ENCODE measurements around the gene HEPH. TPM values are rescaled to one million over a fixed set of nuclear protein-coding genes. Genes with fewer than 3 reads are reported as not detected.
"Not testable (repeated sequence)": the region's sequence is repeated elsewhere in the genome, so short reads cannot be mapped to it uniquely, and the experiment has no call there.

Gene HEPH
- total RNA-seq, 2 donors from 2014 or later = 76.2 to 88.1 TPM

DNA sequence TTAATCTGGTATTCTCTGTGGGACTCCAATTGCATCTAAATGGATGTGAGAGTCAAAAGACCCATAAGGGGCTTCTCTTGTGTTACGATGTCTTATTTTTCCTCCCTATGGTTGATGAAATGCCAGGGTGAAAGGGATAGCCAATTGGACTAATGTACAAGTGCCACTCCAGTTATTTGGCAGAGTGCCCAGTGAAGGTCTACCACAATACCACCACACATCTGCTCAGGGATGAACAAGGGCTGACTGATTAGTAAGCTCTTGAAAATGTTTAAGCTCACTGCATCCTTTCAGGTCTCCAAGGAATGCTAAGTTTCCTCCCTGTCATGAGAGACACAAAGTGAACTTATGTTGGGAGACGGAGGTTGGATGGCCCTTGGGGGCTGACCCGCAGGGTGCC is 57.8 kb downstream of the HEPH start:
- DNase-seq = no peak
- H3K27ac ChIP-seq (ENCODE audit: low read depth, low read length) = no peak overlapping the region
- no peaks in the 10 kb centered on the region for H3K27me3 ChIP-seq (ENCODE audit: control insufficient read depth, insufficient read depth, low read length, poor library complexity, severe bottlenecking)
- Mint-ChIP-seq H3K9me3 (peaks cover 63% of the 10 kb centered on the region), H3K27ac (no peak overlapping the region), H3K36me3 (ENCODE audit: low read depth) (peaks cover 33% of the 10 kb centered on the region), H3K4me1 (peaks cover 2% of the 10 kb centered on the region), H3K27me3 (ENCODE audit: insufficient read depth) (no peaks in the 10 kb centered on the region), H3K4me3 (no peak overlapping the region)
- WGBS, 2 experiments (ENCODE audit: insufficient coverage in 1 of 2, insufficient read length in 1 of 2) = 94% methylated on average over 3 of the region's 3 CpGs; no CpG with 5 or more reads in 1 of the 2 experiments
- TF ChIP-seq, protein P1, sequence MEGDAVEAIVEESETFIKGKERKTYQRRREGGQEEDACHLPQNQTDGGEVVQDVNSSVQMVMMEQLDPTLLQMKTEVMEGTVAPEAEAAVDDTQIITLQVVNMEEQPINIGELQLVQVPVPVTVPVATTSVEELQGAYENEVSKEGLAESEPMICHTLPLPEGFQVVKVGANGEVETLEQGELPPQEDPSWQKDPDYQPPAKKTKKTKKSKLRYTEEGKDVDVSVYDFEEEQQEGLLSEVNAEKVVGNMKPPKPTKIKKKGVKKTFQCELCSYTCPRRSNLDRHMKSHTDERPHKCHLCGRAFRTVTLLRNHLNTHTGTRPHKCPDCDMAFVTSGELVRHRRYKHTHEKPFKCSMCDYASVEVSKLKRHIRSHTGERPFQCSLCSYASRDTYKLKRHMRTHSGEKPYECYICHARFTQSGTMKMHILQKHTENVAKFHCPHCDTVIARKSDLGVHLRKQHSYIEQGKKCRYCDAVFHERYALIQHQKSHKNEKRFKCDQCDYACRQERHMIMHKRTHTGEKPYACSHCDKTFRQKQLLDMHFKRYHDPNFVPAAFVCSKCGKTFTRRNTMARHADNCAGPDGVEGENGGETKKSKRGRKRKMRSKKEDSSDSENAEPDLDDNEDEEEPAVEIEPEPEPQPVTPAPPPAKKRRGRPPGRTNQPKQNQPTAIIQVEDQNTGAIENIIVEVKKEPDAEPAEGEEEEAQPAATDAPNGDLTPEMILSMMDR (conservative IDR thresholded peaks at IDR 0.05) = no peak
- no peaks in the 10 kb centered on the region for H3K4me1 ChIP-seq (ENCODE audit: control insufficient read depth, insufficient read depth, low read length)
- peaks cover 4% of the 10 kb centered on the region for H3K36me3 ChIP-seq (ENCODE audit: control insufficient read depth, insufficient read depth, low read length)
- no peak overlapping the region for H3K4me3 ChIP-seq (ENCODE audit: low read length)
- H3K9ac ChIP-seq (ENCODE audit: extremely low read depth, low read length, poor library complexity, severe bottlenecking) = no peak overlapping the region
- H3K9me3 ChIP-seq (ENCODE audit: control insufficient read depth, low read length) = peaks cover 17% of the 10 kb centered on the region

DNA sequence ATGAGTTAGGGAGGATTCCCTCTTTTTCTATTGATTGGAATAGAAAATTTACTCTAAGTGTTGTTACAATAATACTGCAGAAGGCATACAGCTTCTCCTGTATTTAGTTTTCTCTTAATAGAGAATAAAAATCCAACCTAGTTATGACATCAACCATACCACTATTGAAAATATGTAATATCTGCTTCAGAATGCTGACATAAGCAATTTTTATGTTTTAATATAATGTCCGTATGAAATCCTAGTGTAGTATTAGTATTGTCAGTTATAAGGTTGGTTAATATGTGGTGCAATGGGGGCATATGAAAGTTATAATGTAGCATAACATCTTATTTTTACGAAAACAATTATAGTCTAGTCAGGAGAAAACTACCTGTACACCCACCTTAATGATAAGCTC is 68.2 kb downstream of the HEPH start:
- Histone ChIP-seq H3K36me3 (ENCODE audit: control insufficient read depth, insufficient read depth, low read length) (no peaks in the 10 kb centered on the region), H3K4me1 (ENCODE audit: control insufficient read depth, insufficient read depth, low read length) (no peaks in the 10 kb centered on the region), H3K9me3 (ENCODE audit: control insufficient read depth, low read length) (peaks cover 17% of the 10 kb centered on the region), H3K27me3 (ENCODE audit: control insufficient read depth, insufficient read depth, low read length, poor library complexity, severe bottlenecking) (no peaks in the 10 kb centered on the region), H3K27ac (ENCODE audit: low read depth, low read length) (no peak overlapping the region), H3K9ac (ENCODE audit: extremely low read depth, low read length, poor library complexity, severe bottlenecking) (no peak overlapping the region), H3K4me3 (ENCODE audit: low read length) (no peak overlapping the region)
- H3K27me3 Mint-ChIP-seq (ENCODE audit: insufficient read depth) = no peaks in the 10 kb centered on the region
- 100% methylated on average over 1 of the region's 2 CpGs; no CpG with 5 or more reads in 1 of the 2 experiments for WGBS, 2 experiments (ENCODE audit: insufficient coverage in 1 of 2, insufficient read length in 1 of 2)
- no peaks in the 10 kb centered on the region for H3K4me1 Mint-ChIP-seq
- H3K4me3 Mint-ChIP-seq = no peak overlapping the region
- H3K27ac Mint-ChIP-seq = no peak overlapping the region
- H3K9me3 Mint-ChIP-seq = peaks cover 59% of the 10 kb centered on the region
- TF ChIP-seq, protein P1 (conservative IDR thresholded peaks at IDR 0.05) = no peak
- H3K36me3 Mint-ChIP-seq (ENCODE audit: low read depth) = peaks cover 33% of the 10 kb centered on the region
- no peak for DNase-seq

DNA sequence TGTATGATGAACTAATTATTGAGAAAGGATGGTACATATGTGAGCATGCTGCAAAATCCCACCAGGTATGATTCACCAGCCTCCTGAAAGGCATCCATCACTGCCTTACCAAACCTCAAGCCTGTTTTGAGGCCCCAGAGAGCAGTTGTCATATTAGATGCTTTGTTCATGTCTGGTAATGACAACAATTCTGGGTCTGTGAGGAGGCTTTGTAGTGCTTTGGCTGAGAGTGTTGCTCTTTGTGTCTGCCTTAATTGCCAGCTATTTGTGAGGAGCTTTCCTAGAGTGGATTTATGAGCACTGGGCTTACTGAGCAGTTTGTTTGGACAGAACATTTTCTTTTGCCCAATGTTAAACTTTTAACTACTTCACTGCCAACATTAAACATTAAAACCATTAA is 69.2 kb downstream of the HEPH start:
- Mint-ChIP-seq H3K9me3 (peaks cover 61% of the 10 kb centered on the region), H3K4me1 (no peaks in the 10 kb centered on the region)

DNA sequence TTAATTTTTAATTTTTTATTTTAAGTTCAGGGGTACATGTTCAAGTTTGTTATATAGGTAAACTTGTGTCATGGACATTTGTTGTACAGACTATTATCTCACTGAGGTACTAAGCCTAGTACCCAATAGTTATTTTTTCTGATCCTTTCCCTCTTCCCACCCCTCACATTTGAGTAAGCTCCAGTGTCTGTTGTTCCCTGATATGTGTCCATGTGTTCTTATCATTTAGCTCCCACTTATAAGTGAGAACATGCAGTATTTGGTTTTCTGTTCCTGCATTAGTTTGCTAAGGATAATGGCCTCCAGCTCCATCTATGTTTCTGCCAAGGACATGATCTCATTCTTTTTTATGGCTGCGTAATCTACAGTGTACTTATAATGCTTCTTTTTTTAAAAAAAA is 69.9 kb downstream of the HEPH start:
- peaks cover 21% of the 10 kb centered on the region for H3K9me3 ChIP-seq (ENCODE audit: control insufficient read depth, low read length)
- not testable (repeated sequence) for DNase-seq
- peaks cover 61% of the 10 kb centered on the region for H3K9me3 Mint-ChIP-seq

More for the DNA sequence above, 69.2 kb downstream of the HEPH start:
- Mint-ChIP-seq H3K4me3 (no peak overlapping the region), H3K27me3 (ENCODE audit: insufficient read depth) (no peaks in the 10 kb centered on the region), H3K27ac (no peak overlapping the region), H3K36me3 (ENCODE audit: low read depth) (peaks cover 34% of the 10 kb centered on the region)
- peaks cover 18% of the 10 kb centered on the region for H3K9me3 ChIP-seq (ENCODE audit: control insufficient read depth, low read length)
- DNase-seq = no peak
- H3K4me3 ChIP-seq (ENCODE audit: low read length) = no peak overlapping the region
- no peaks in the 10 kb centered on the region for H3K4me1 ChIP-seq (ENCODE audit: control insufficient read depth, insufficient read depth, low read length)
- TF ChIP-seq, protein P1 (conservative IDR thresholded peaks at IDR 0.05) = no peak
- no peaks in the 10 kb centered on the region for H3K36me3 ChIP-seq (ENCODE audit: control insufficient read depth, insufficient read depth, low read length)
- no peaks in the 10 kb centered on the region for H3K27me3 ChIP-seq (ENCODE audit: control insufficient read depth, insufficient read depth, low read length, poor library complexity, severe bottlenecking)
- no peak overlapping the region for H3K27ac ChIP-seq (ENCODE audit: low read depth, low read length)
- H3K9ac ChIP-seq (ENCODE audit: extremely low read depth, low read length, poor library complexity, severe bottlenecking) = no peak overlapping the region

More for the DNA sequence above, 69.9 kb downstream of the HEPH start:
- H3K9ac ChIP-seq (ENCODE audit: extremely low read depth, low read length, poor library complexity, severe bottlenecking); H3K4me1 Mint-ChIP-seq; H3K27me3 Mint-ChIP-seq (ENCODE audit: insufficient read depth); H3K4me1 ChIP-seq (ENCODE audit: control insufficient read depth, insufficient read depth, low read length); H3K27me3 ChIP-seq (ENCODE audit: control insufficient read depth, insufficient read depth, low read length, poor library complexity, severe bottlenecking); H3K4me3 ChIP-seq (ENCODE audit: low read length); H3K4me3 Mint-ChIP-seq; H3K36me3 ChIP-seq (ENCODE audit: control insufficient read depth, insufficient read depth, low read length); H3K27ac ChIP-seq (ENCODE audit: low read depth, low read length); H3K27ac Mint-ChIP-seq: not testable (repeated sequence)
- 100% methylated on average over 1 of the region's 1 CpG; no CpG with 5 or more reads in 1 of the 2 experiments for WGBS, 2 experiments (ENCODE audit: insufficient coverage in 1 of 2, insufficient read length in 1 of 2)
- H3K36me3 Mint-ChIP-seq (ENCODE audit: low read depth) = peaks cover 35% of the 10 kb centered on the region

All from endodermal cell (in vitro differentiated cells).